PC-9 (cell line): Measurements from ENCODE around the gene MARK1. TPM values are rescaled to one million over a fixed set of nuclear protein-coding genes. Genes with fewer than 3 reads are reported as not detected.

ENCODE experiments used
- BruUV-seq: library from RNA; stranded (reverse); fragments of 400-500 nt; replicated peaks from 2 replicates; lab custom pipeline; 2021; lab: Mats Ljungman, UMichigan
- CTCF ChIA-PET: fragments of 300-600 bp; sonication (Branson Sonifier 250); formaldehyde crosslinking; loops from one replicate; lab custom pipeline; 2022; ENCODE audit warnings: antibody characterized with exemption; lab: Charles Lee
- POLR2A ChIA-PET: fragments of 300-600 bp; sonication (Branson Sonifier 250); formaldehyde crosslinking; loops from one replicate; lab custom pipeline; 2022; ENCODE audit warnings: antibody characterized with exemption; ENCODE audit not compliant: unreplicated experiment; lab: Charles Lee
- DNase-seq, 2 experiments: peaks; one replicate each; pipeline versions ENCODE4 v3.0.0 to v3.0.0-alpha.2; 2015 to 2022; ENCODE audit warnings: mixed read lengths in 1 of 2
- H2AFZ ChIP-seq: fragments of 200-600 bp; sonication (generic); 2 replicates; pipeline ENCODE4 v1.8.1; 2017; ENCODE audit warnings: antibody characterized with exemption
- H3F3A ChIP-seq: fragments of 200-600 bp; sonication (generic); 2 replicates; pipeline ENCODE4 v1.8.1; 2017; ENCODE audit warnings: antibody characterized with exemption, mild to moderate bottlenecking, low read depth; ENCODE audit not compliant: insufficient read depth
- H3K27ac ChIP-seq: fragments of 200-600 bp; sonication (generic); 2 replicates; pipeline ENCODE4 v1.6.1; 2016; ENCODE audit warnings: mixed run types
- H3K27me3 ChIP-seq: fragments of 200-600 bp; sonication (generic); 2 replicates; pipeline ENCODE4 v1.6.1; 2016; ENCODE audit warnings: low read depth, mixed run types; ENCODE audit not compliant: insufficient read depth
- H3K36me3 ChIP-seq: fragments of 200-600 bp; sonication (generic); 2 replicates; pipeline ENCODE4 v1.6.1; 2016; ENCODE audit warnings: low read depth, mixed run types
- H3K4me1 ChIP-seq: fragments of 200-600 bp; sonication (generic); replicated peaks from 2 replicates; pipeline ENCODE4 v1.6.1; 2016; ENCODE audit warnings: mixed run types; ENCODE audit not compliant: insufficient read depth
- H3K4me2 ChIP-seq: fragments of 200-600 bp; sonication (generic); 2 replicates; pipeline ENCODE4 v1.6.1; 2017; ENCODE audit warnings: mixed run types
- H3K4me3 ChIP-seq: fragments of 200-600 bp; sonication (generic); 2 replicates; pipeline ENCODE4 v1.6.1; 2016; ENCODE audit warnings: mixed run types
- H3K79me2 ChIP-seq: fragments of 200-600 bp; sonication (generic); 2 replicates; pipeline ENCODE4 v1.6.1; 2017; ENCODE audit warnings: low read depth, mixed run types
- H3K9me2 ChIP-seq: fragments of 200-600 bp; sonication (generic); 2 replicates; pipeline ENCODE4 v1.8.1; 2017; ENCODE audit warnings: mild to moderate bottlenecking; ENCODE audit not compliant: insufficient read depth
- H3K9me3 ChIP-seq: fragments of 200-600 bp; sonication (generic); 2 replicates; pipeline ENCODE4 v1.8.1; 2016; ENCODE audit warnings: low read depth; ENCODE audit not compliant: insufficient read depth
- H4K20me1 ChIP-seq: fragments of 200-600 bp; sonication (generic); 2 replicates; pipeline ENCODE4 v1.8.1; 2017; ENCODE audit not compliant: insufficient read depth
- EZH2 ChIP-seq: fragments of 200-600 bp; sonication (generic); IDR thresholded peaks from 2 replicates; pipeline ENCODE4 v1.8.0; 2017; ENCODE audit warnings: antibody characterized with exemption, low read depth
- intact Hi-C: fragments of 100-400 bp; cut with micrococcal nuclease; formaldehyde crosslinking; loops from one replicate; pipeline ENCODE4 v1.10.0; 2022; ENCODE audit not compliant: unreplicated experiment
- total RNA-seq: library from RNA; stranded (reverse); gene quantifications from 2 replicates; pipeline ENCODE4 v1.2.3, GENCODE V29; 2021
- TF ChIP-seq, protein P1 (sequence below): fragments of 200-600 bp; sonication (generic); conservative IDR thresholded peaks from 2 replicates; pipeline ENCODE4 v1.6.1; 2017; ENCODE audit warnings: mixed run types, antibody characterized with exemption, mild to moderate bottlenecking, moderate library complexity

Gene MARK1
- total RNA-seq, 1 experiment from 2014 or later = 1.9 TPM

DNA sequence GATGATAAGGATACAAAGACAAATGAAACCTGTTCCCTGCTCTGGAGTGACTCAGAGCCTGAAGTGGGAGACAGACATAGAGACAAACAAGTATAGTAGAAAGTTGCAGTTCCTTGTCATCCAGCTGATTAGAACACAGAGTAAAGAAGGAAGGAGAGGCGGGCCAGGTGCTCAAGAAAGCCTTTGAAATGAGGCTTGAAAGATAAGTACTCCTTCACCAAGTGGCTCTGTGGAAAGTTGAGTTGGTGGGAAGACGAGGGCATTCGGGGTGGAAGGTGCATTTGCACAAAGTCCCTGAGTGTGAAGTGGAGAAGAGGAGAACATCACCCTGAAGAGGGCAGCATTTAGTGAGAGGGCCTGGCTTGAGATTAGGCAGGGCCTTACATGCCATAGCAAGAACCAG lies 17.0 kb downstream of the MARK1 start:
- Histone ChIP-seq H3K79me2 (no peaks in the 10 kb centered on the region), H3K27me3 (no peaks in the 10 kb centered on the region), H3K36me3 (no peaks in the 10 kb centered on the region), H4K20me1 (no peaks in the 10 kb centered on the region), H3K4me1 (peaks cover 24% of the 10 kb centered on the region), H3K4me3 (no peak overlapping the region), H3F3A (no peaks in the 10 kb centered on the region), H3K4me2 (no peak overlapping the region), H2AFZ (no peak overlapping the region), H3K9me2 (no peaks in the 10 kb centered on the region; the same call in 1 of the 2 replicates), H3K27ac (no peak overlapping the region), H3K9me3 (no peaks in the 10 kb centered on the region)
- peak in 1 of 2 experiments; percentile 3 for DNase-seq
- ChIA-PET POLR2A (no interaction called here), CTCF (no interaction called here)
- TF ChIP-seq, protein P1, sequence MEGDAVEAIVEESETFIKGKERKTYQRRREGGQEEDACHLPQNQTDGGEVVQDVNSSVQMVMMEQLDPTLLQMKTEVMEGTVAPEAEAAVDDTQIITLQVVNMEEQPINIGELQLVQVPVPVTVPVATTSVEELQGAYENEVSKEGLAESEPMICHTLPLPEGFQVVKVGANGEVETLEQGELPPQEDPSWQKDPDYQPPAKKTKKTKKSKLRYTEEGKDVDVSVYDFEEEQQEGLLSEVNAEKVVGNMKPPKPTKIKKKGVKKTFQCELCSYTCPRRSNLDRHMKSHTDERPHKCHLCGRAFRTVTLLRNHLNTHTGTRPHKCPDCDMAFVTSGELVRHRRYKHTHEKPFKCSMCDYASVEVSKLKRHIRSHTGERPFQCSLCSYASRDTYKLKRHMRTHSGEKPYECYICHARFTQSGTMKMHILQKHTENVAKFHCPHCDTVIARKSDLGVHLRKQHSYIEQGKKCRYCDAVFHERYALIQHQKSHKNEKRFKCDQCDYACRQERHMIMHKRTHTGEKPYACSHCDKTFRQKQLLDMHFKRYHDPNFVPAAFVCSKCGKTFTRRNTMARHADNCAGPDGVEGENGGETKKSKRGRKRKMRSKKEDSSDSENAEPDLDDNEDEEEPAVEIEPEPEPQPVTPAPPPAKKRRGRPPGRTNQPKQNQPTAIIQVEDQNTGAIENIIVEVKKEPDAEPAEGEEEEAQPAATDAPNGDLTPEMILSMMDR = no peak
- no peak for TF ChIP-seq EZH2
- intact Hi-C loops = no loop called here
- BruUV-seq = no TSS peak

DNA sequence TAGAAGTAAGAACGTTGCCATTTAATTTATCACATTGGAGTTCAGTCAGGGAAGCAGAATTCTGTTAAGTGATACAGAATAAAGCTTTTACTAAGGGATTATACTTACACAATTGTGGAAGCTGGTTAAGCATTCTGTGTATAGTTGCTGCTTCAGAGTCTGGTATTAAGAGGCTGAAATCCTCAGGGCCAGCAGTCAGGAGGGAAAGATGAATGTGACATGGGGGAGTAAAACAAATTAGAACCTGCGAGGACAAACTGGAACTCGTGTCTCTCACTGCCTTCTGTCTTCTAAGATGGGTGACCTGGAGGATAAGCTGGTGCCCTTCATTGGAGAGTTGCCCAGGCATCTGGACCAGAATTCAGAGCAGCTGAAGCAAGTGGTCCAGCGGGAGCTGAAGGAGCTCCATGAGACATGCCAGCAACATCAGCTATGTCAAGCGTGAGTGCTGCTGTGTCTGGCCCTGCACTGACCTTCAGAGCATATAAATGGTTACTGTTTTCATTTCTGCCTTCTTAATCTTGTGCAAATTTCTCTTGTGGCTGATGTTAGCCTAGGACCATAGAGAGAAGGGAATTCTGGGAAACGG lies 23.0 kb downstream of the MARK1 start:
- POLR2A ChIA-PET = no interaction called here
- Histone ChIP-seq H3K9me2 (no peaks in the 10 kb centered on the region), H3K27ac (no peak overlapping the region), H3F3A (no peaks in the 10 kb centered on the region), H3K4me1 (peaks cover 7% of the 10 kb centered on the region), H3K27me3 (no peaks in the 10 kb centered on the region), H3K9me3 (no peaks in the 10 kb centered on the region), H3K4me3 (no peak overlapping the region), H4K20me1 (no peaks in the 10 kb centered on the region), H2AFZ (no peak overlapping the region), H3K79me2 (no peaks in the 10 kb centered on the region), H3K4me2 (no peak overlapping the region), H3K36me3 (no peaks in the 10 kb centered on the region)
- DNase-seq = no peak
- no peak for TF ChIP-seq EZH2
- TF ChIP-seq, protein P1 = no peak
- CTCF ChIA-PET = interaction anchor here (0.6 kb wide), 2 partner anchors 23 to 42 kb away, joined by 4 to 5 read pairs; partner anchors contain the start of gene MARK1
- intact Hi-C loops = no loop called here
- no TSS peak for BruUV-seq

DNA sequence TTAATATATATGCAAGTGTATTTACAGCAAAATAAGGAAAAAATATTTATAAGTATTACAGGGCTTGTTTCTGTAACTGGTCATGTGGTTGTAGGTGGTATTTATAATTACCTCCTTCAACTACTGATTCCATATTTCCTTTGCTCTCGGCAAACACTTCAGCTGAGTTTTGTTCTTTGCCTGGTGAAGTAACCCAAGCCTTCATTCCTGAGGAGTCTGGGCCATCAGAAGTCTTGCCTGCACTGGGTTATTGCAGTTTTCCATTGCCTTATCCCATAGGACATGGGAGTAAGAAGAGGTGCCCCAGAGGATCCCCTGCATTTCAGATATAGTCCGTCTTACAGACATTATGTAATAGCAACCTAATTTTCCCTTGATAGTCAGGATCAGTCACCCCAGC lies 23.8 kb downstream of the MARK1 start:
- H3K4me3 ChIP-seq = no peak overlapping the region
- no peak for DNase-seq
- no peaks in the 10 kb centered on the region for H3K36me3 ChIP-seq
- intact Hi-C loops = no loop called here
- no TSS peak for BruUV-seq
- ChIA-PET CTCF (no interaction called here), POLR2A (no interaction called here)
- H4K20me1 ChIP-seq = no peaks in the 10 kb centered on the region
- no peaks in the 10 kb centered on the region for H3K4me1 ChIP-seq
- H3K27ac ChIP-seq = no peak overlapping the region
- no peak overlapping the region for H3K4me2 ChIP-seq
- no peaks in the 10 kb centered on the region for H3K27me3 ChIP-seq
- H3K79me2 ChIP-seq = no peaks in the 10 kb centered on the region
- H3F3A ChIP-seq = no peaks in the 10 kb centered on the region
- no peaks in the 10 kb centered on the region for H3K9me2 ChIP-seq
- no peak for TF ChIP-seq EZH2
- TF ChIP-seq, protein P1 = no peak
- H3K9me3 ChIP-seq = no peaks in the 10 kb centered on the region
- H2AFZ ChIP-seq = no peak overlapping the region
